Transverse colon (tissue), 4 donors: ENCODE measurements around the gene L3MBTL4.

ENCODE experiments used
- POLR2AphosphoS5 ChIP-seq, 3 donors: sonication (generic); formaldehyde crosslinking; IDR thresholded peaks; one replicate each; pipeline ENCODE4 v1.6.1; 2016; ENCODE audit warnings: antibody characterized with exemption in 3 of 3
- TF ChIP-seq, protein P1 (sequence below), 5 experiments: fragments of 200-600 bp in 3 of 5; fragments of 450-650 bp in 2 of 5; sonication (generic) in 3 of 5; IDR thresholded peaks; 1 replicate in 2 of 5; 2 replicates in 3 of 5; pipeline ENCODE4 v1.5.1; 2016 to 2017; ENCODE audit warnings: antibody characterized with exemption in 5 of 5, inconsistent platforms in 3 of 5, mild to moderate bottlenecking in 2 of 5, moderate library complexity in 1 of 5

DNA sequence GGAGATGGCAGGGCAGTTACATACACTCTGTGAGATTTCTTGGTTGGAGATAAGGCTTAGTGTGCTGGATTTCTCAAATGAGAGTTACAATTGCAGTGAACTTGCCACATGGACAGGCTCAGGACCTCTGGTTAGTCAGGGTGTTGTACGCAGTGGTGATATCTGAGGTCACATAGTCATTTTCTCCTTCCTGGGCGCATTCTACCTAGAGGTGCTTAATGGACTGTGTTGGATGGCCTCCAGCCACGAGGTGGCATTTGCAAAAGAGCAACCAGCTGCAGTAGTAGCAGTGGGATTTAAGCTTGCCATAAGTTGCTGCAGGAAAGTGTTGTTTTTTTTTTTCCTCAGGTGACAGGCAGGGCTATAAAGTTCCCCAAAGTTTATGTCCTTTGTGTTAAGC, 345.6 kb downstream of the L3MBTL4 start:
- TF ChIP-seq, protein P1, sequence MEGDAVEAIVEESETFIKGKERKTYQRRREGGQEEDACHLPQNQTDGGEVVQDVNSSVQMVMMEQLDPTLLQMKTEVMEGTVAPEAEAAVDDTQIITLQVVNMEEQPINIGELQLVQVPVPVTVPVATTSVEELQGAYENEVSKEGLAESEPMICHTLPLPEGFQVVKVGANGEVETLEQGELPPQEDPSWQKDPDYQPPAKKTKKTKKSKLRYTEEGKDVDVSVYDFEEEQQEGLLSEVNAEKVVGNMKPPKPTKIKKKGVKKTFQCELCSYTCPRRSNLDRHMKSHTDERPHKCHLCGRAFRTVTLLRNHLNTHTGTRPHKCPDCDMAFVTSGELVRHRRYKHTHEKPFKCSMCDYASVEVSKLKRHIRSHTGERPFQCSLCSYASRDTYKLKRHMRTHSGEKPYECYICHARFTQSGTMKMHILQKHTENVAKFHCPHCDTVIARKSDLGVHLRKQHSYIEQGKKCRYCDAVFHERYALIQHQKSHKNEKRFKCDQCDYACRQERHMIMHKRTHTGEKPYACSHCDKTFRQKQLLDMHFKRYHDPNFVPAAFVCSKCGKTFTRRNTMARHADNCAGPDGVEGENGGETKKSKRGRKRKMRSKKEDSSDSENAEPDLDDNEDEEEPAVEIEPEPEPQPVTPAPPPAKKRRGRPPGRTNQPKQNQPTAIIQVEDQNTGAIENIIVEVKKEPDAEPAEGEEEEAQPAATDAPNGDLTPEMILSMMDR (IDR thresholded peaks at IDR 0.05), result no peak
- TF ChIP-seq POLR2AphosphoS5 (IDR thresholded peaks at IDR 0.05), result no peak
